ENCODE results near the gene SUDS3. TPM values are rescaled to one million over a fixed set of nuclear protein-coding genes. Genes with fewer than 3 reads are reported as not detected.

The SUDS3 gene
- total RNA-seq, 2 donors from 2014 or later: 46.2 to 48.2 TPM

DNA sequence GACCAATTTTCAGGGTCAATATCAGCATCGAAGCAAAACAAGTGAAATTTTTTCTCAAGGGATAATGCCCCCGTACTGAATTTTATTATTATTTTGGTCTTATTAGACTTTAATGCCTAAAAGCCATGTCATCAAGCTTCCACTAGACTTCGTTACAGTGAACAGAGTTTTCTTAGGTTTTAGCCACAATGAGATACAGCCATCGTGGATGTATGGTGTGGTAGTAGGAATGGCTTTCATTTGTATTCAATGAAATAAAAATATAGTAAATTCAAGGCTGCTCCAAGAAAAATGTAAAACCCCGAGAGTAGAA lies 15.3 kb upstream of the SUDS3 start:
- DNase-seq (ENCODE audit: low spot score): no peak
- Histone ChIP-seq H3K4me1 (ENCODE audit: control insufficient read depth in 1 of 2, low read depth in 2 of 2) (peaks cover 11 to 18% of the 10 kb centered on the region in 2 donors), H3K9me3 (no peaks in the 10 kb centered on the region), H3K27me3 (replicated peaks; ENCODE audit: insufficient read depth) (no peaks in the 10 kb centered on the region), H3K27ac (no peak overlapping the region), H3K36me3 (no peaks in the 10 kb centered on the region), H3K4me3 (no peak overlapping the region)
- no peak for ATAC-seq (ENCODE audit: insufficient number of reproducible peaks, low FRiP score, low read depth)
- TF ChIP-seq, protein P1, sequence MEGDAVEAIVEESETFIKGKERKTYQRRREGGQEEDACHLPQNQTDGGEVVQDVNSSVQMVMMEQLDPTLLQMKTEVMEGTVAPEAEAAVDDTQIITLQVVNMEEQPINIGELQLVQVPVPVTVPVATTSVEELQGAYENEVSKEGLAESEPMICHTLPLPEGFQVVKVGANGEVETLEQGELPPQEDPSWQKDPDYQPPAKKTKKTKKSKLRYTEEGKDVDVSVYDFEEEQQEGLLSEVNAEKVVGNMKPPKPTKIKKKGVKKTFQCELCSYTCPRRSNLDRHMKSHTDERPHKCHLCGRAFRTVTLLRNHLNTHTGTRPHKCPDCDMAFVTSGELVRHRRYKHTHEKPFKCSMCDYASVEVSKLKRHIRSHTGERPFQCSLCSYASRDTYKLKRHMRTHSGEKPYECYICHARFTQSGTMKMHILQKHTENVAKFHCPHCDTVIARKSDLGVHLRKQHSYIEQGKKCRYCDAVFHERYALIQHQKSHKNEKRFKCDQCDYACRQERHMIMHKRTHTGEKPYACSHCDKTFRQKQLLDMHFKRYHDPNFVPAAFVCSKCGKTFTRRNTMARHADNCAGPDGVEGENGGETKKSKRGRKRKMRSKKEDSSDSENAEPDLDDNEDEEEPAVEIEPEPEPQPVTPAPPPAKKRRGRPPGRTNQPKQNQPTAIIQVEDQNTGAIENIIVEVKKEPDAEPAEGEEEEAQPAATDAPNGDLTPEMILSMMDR (IDR thresholded peaks at IDR 0.05): no peak

DNA sequence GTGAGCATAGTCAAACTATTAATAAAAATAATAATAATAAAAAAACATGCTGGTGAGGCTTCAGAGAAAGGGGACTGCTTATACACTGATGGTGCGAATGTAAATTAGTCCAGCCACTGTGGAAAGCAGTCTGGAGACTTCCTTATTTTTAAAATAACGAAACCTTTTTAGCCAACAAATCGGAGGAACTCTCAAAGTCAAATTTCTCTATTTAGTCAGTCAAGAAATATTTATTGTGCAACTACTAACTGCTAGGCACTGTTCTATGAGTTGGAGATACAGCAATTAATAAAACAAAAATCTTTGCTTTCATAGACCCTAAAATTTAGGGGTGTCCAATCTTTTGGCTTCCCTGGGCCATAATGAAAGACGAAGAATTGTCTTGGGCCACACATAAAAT lies 14.5 kb upstream of the SUDS3 start:
- ATAC-seq (ENCODE audit: insufficient number of reproducible peaks, low FRiP score, low read depth) (no peak), DNase-seq (ENCODE audit: low spot score) (no peak)
- Histone ChIP-seq H3K27me3 (replicated peaks; ENCODE audit: insufficient read depth) (no peaks in the 10 kb centered on the region), H3K9me3 (no peaks in the 10 kb centered on the region), H3K4me3 (no peak overlapping the region), H3K4me1 (ENCODE audit: control insufficient read depth in 1 of 2, low read depth in 2 of 2) (peaks cover 7 to 10% of the 10 kb centered on the region in 2 donors), H3K27ac (no peak overlapping the region), H3K36me3 (no peaks in the 10 kb centered on the region)
- TF ChIP-seq, protein P1 (IDR thresholded peaks at IDR 0.05): no peak

DNA sequence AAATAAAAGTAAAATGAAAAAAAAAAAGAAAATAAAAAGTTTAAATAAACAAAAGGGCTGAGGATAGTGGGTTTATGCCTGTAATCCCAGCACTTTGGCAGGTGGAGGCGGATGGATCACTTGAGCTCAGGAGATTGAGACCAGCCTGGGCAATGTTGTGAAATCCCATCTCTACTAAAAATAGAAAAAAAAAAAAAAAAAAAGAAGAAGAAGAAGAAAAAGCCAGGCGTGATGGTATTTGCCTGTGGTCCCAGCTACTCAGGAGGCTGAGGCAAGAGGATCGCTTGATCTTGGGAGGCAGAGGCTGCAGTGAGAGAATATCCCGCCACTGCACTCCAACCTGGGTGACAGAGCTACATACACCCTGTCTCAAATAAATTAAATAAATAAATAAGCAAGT lies 7.5 kb upstream of the SUDS3 start:
- DNase-seq (ENCODE audit: low spot score) (no peak), ATAC-seq (ENCODE audit: insufficient number of reproducible peaks, low FRiP score, low read depth) (no peak)
- TF ChIP-seq, protein P1 (IDR thresholded peaks at IDR 0.05): no peak
- H3K9me3 ChIP-seq: no peaks in the 10 kb centered on the region
- H3K4me3 ChIP-seq: no peak overlapping the region
- no peaks in the 10 kb centered on the region for H3K36me3 ChIP-seq
- H3K27ac ChIP-seq: no peak overlapping the region
- no peaks in the 10 kb centered on the region for H3K27me3 ChIP-seq (replicated peaks; ENCODE audit: insufficient read depth)
- peaks cover 8 to 22% of the 10 kb centered on the region in 2 donors for H3K4me1 ChIP-seq (ENCODE audit: control insufficient read depth in 1 of 2, low read depth in 2 of 2)

DNA sequence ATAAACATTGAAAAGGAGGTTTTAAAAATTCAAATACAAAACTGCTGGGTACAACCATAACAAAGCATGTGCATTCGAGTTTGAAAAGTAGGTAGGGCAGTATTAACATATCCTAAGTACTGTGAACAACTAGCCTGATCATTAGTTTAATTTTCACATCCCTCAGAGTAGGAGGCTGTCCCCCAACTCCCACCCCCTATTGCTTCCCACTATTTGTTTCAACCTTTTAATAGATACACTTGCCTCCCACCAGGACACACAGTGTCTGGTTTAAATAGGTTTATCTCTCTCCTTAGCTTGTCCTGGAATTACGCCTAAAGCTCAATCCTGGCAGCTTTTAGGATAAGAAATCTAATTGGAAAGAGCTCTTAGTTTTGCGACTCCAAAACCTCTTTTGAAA lies 5.8 kb upstream of the SUDS3 start:
- Histone ChIP-seq H3K4me1 (ENCODE audit: control insufficient read depth in 1 of 2, low read depth in 2 of 2) (peaks cover 9 to 33% of the 10 kb centered on the region in 2 donors), H3K27me3 (replicated peaks; ENCODE audit: insufficient read depth) (no peaks in the 10 kb centered on the region), H3K4me3 (peak overlapping the region; percentile 97), H3K36me3 (no peaks in the 10 kb centered on the region), H3K27ac (no peak overlapping the region), H3K9me3 (no peaks in the 10 kb centered on the region)
- TF ChIP-seq, protein P1 (IDR thresholded peaks at IDR 0.05): no peak
- ATAC-seq (ENCODE audit: insufficient number of reproducible peaks, low FRiP score, low read depth) (no peak), DNase-seq (ENCODE audit: low spot score) (no peak)

DNA sequence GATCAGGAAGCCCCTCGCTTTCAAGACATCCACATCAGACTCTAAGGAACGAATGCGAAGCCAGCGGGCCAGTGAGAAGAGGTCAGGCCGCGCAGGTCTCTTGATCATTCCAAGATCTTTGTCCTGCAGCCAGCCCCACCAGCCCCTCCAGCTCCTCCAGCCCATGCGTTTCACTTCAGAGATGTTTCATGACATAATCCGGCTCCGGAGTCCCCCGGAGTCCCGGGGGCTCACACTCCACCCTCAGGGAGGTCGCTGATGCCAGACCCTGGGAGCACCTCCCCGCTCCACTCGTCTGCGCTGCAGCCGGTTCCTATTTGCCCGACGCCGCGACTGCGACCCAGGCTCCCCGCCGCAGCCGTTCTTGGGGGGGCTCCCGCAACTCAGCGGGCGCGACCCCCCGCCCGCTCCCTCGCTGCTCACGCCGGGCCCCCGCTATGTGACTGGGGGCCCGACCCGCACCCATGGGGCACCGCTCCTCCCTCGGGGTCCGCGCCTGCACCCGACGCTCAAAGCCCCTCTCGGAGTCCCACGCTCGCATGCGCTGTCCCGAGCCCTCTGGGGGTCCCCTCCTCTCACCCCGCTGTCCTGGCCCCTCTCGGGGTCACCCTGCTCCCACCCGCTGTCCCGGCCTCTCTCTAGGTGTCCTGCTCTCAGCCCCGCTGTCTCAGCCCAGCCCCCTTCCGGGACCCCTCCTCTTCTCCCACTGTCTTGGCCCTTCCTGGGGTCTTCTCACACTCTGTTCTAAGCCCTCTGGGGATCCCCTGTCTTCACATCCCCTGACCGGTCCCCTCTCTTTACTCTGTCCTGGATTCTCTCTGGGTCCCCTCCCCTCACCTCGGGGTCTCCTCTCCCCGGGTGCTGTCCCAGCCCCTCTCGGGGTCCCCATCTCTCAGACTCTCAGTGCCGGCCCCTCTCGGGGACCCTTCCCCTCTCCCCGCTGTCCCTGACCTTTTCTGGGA lies 4.8 kb upstream of the SUDS3 start:
- peaks cover 9 to 37% of the 10 kb centered on the region in 2 donors for H3K4me1 ChIP-seq (ENCODE audit: control insufficient read depth in 1 of 2, low read depth in 2 of 2)
- DNase-seq (ENCODE audit: low spot score): no peak

More for the DNA sequence above, 4.8 kb upstream of the SUDS3 start:
- peak overlapping the region; percentile 97 for H3K4me3 ChIP-seq
- H3K27me3 ChIP-seq (replicated peaks; ENCODE audit: insufficient read depth): no peaks in the 10 kb centered on the region
- no peak for ATAC-seq (ENCODE audit: insufficient number of reproducible peaks, low FRiP score, low read depth)
- no peaks in the 10 kb centered on the region for H3K9me3 ChIP-seq
- no peak overlapping the region for H3K27ac ChIP-seq
- TF ChIP-seq, protein P1 (IDR thresholded peaks at IDR 0.05): no peak
- no peaks in the 10 kb centered on the region for H3K36me3 ChIP-seq
